Spleen (tissue), 11 donors: ENCODE results near the gene MYO7A. TPM values are rescaled to one million over a fixed set of nuclear protein-coding genes. Genes with fewer than 3 reads are reported as not detected.

Experiments used
- DNase-seq: peaks from one replicate; pipeline ENCODE4 v3.0.0-alpha.2; 2020
- H3K27ac ChIP-seq, 8 donors: fragments of 200-600 bp; sonication (generic) in 7 of 8; 1 replicate in 4 of 8; 2 replicates in 4 of 8; pipeline versions ENCODE4 v1.5.0 to v1.8.0; 2016 to 2021; ENCODE audit warnings: inconsistent platforms in 4 of 8, mild to moderate bottlenecking in 4 of 8, moderate library complexity in 1 of 8
- H3K27me3 ChIP-seq, 7 donors: fragments of 200-600 bp; sonication (generic) in 6 of 7; replicated peaks in 1 of 7; 1 replicate in 4 of 7; 2 replicates in 3 of 7; pipeline versions ENCODE4 v1.5.0 to v1.8.0; 2016 to 2021; ENCODE audit warnings: inconsistent platforms in 3 of 7, mild to moderate bottlenecking in 1 of 7
- H3K36me3 ChIP-seq, 6 donors: fragments of 200-600 bp; sonication (generic) in 5 of 6; 1 replicate in 4 of 6; 2 replicates in 2 of 6; pipeline versions ENCODE4 v1.5.0 to v1.8.0; 2016 to 2021; ENCODE audit warnings: inconsistent platforms in 2 of 6
- H3K4me1 ChIP-seq, 6 donors: fragments of 200-600 bp; sonication (generic) in 5 of 6; 1 replicate in 3 of 6; 2 replicates in 3 of 6; pipeline versions ENCODE4 v1.5.0 to v1.8.0; 2016 to 2021; ENCODE audit warnings: inconsistent platforms in 3 of 6
- H3K4me3 ChIP-seq, 8 donors: fragments of 200-600 bp; sonication (generic) in 7 of 8; 1 replicate in 4 of 8; 2 replicates in 4 of 8; pipeline versions ENCODE4 v1.5.0 to v1.8.0; 2016 to 2021; ENCODE audit warnings: inconsistent platforms in 4 of 8, mild to moderate bottlenecking in 4 of 8, moderate library complexity in 2 of 8
- H3K9me3 ChIP-seq, 8 donors: fragments of 200-600 bp; sonication (generic) in 7 of 8; 1 replicate in 4 of 8; 2 replicates in 4 of 8; pipeline versions ENCODE4 v1.5.0 to v1.8.0; 2016 to 2021; ENCODE audit warnings: inconsistent platforms in 4 of 8
- CTCF ChIP-seq, 11 experiments: fragments of 200-600 bp in 7 of 11; fragments of 450-650 bp in 4 of 11; sonication (generic) in 4 of 11; IDR thresholded peaks in 8 of 11; conservative IDR thresholded peaks in 3 of 11; 1 replicate in 7 of 11; 2 replicates in 4 of 11; pipeline versions ENCODE4 v1.4.0 to v1.8.0; 2016 to 2021; ENCODE audit warnings: antibody characterized with exemption in 11 of 11, inconsistent platforms in 4 of 11, mild to moderate bottlenecking in 1 of 11
- POLR2A ChIP-seq, 3 donors: fragments of 450-650 bp; IDR thresholded peaks; one replicate each; pipeline ENCODE4 v1.5.1; 2017; ENCODE audit warnings: antibody characterized with exemption in 3 of 3, mild to moderate bottlenecking in 1 of 3
- POLR2AphosphoS5 ChIP-seq, 3 donors: sonication (generic); formaldehyde crosslinking; IDR thresholded peaks; one replicate each; pipeline ENCODE4 v1.5.1; 2017; ENCODE audit warnings: antibody characterized with exemption in 3 of 3
- WGBS, 5 donors: extraction: QIAGEN DNeasy Blood & Tissue Kit in 3 of 5; methylation state at CpG; one replicate each; pipeline versions ENCODE4 v1.1.5 to v1.1.7; 2013 to 2018; 5-methylcytosine and 5-hydroxymethylcytosine counted together
- intact Hi-C: fragments of 100-400 bp; cut with DNase I; formaldehyde crosslinking; loops from one replicate; pipeline ENCODE4 v1.15.0; 2023; ENCODE audit warnings: low total_unique reads
- polyA plus RNA-seq, 3 donors: library from polyadenylated mRNA; stranded (reverse); fragments of 200-250 nt; gene quantifications; one replicate each; pipeline ENCODE4 v1.2.1, GENCODE V29; 2013
- total RNA-seq, 7 donors: library from RNA; depleted of rRNA in 3 of 7; stranded (reverse); fragments of >200 nt in 3 of 7; fragmentation: NEBNext Ultra II Directional in 4 of 7; extraction: Animal tissue kit (Norgen Biotek cat#: 25700) in 4 of 7; gene quantifications; one replicate each; pipeline versions ENCODE4 v1.1.0 to v1.2.1, GENCODE V29; 2016 to 2021
- donor health status: healthy with polysubstance abuse.
- donor health status: DM: no; HTN: no; CAD: no; lungs with moderate emphysema.
- donor health status: DM: no; HTN: no; CAD: no.
- donor health status: Bipolar disorder and iron deficiency.
- donor health status: healthy.
- donor health status: DM: no; HTN: no; CAD: no.
- donor health status: DM: yes; HTN: yes; CAD: no.

MYO7A gene
- total and polyA plus RNA-seq, 10 donors: 3.5 to 147 (median 33.0) TPM

- H3K36me3 ChIP-seq: peaks cover 0 to 82% (median 4%) of the 10 kb centered on the region in 6 donors
- no peaks in the 10 kb centered on the region for H3K27me3 ChIP-seq
- no peak overlapping the region for H3K27ac ChIP-seq
- peak; percentile 66 for DNase-seq
- intact Hi-C loops: no loop called here
- no peak overlapping the region for H3K4me3 ChIP-seq
- 75 to 90% (median 87%) methylated on average over 5 to 25 of the region's 25 CpGs for WGBS, 5 donors
- TF ChIP-seq POLR2AphosphoS5 (IDR thresholded peaks at IDR 0.05): no peak
- no peak for TF ChIP-seq CTCF (IDR thresholded peaks at IDR 0.05 in 8 of 11, conservative IDR thresholded peaks at IDR 0.05 in 3 of 11)
- TF ChIP-seq POLR2A (IDR thresholded peaks at IDR 0.05): no peak
- H3K9me3 ChIP-seq: no peaks in the 10 kb centered on the region
- peaks cover 0 to 4% (median 0%) of the 10 kb centered on the region in 6 donors for H3K4me1 ChIP-seq
Measured at GRCh38 chr11:77202941-77203900, 75.2 kb downstream of the MYO7A start.

- WGBS, 5 donors: 76 to 91% (median 88%) methylated on average over 8 to 20 of the region's 20 CpGs
- peak; percentile 67 for DNase-seq
- no peak overlapping the region for H3K4me3 ChIP-seq
- intact Hi-C loops: no loop called here
- peaks cover 0 to 4% (median 0%) of the 10 kb centered on the region in 6 donors for H3K4me1 ChIP-seq
- H3K27me3 ChIP-seq: no peaks in the 10 kb centered on the region
- TF ChIP-seq POLR2A (IDR thresholded peaks at IDR 0.05) (no peak), CTCF (IDR thresholded peaks at IDR 0.05 in 8 of 11, conservative IDR thresholded peaks at IDR 0.05 in 3 of 11) (no peak), POLR2AphosphoS5 (IDR thresholded peaks at IDR 0.05) (no peak)
- no peaks in the 10 kb centered on the region for H3K9me3 ChIP-seq
- H3K27ac ChIP-seq: no peak overlapping the region
- peaks cover 0 to 85% (median 4%) of the 10 kb centered on the region in 6 donors for H3K36me3 ChIP-seq
Measured at GRCh38 chr11:77203901-77204753, 76.1 kb downstream of the MYO7A start.

- no peaks in the 10 kb centered on the region for H3K27me3 ChIP-seq
- H3K36me3 ChIP-seq: peaks cover 0 to 79% (median 4%) of the 10 kb centered on the region in 6 donors
- intact Hi-C loops: no loop called here
- 74 to 93% (median 92%) methylated on average over 11 to 12 of the region's 12 CpGs for WGBS, 5 donors
- no peak for TF ChIP-seq CTCF (IDR thresholded peaks at IDR 0.05 in 8 of 11, conservative IDR thresholded peaks at IDR 0.05 in 3 of 11)
- no peak for TF ChIP-seq POLR2A (IDR thresholded peaks at IDR 0.05)
- TF ChIP-seq POLR2AphosphoS5 (IDR thresholded peaks at IDR 0.05): no peak
- no peaks in the 10 kb centered on the region for H3K9me3 ChIP-seq
- no peak overlapping the region for H3K4me3 ChIP-seq
- peaks cover 0 to 4% (median 0%) of the 10 kb centered on the region in 6 donors for H3K4me1 ChIP-seq
- peak; percentile 37 for DNase-seq
- no peak overlapping the region for H3K27ac ChIP-seq
Measured at GRCh38 chr11:77204754-77205466, 76.9 kb downstream of the MYO7A start.
